Neural cell (in vitro differentiated cells): Measurements from ENCODE around the gene KRT74. TPM values are rescaled to one million over a fixed set of nuclear protein-coding genes. Genes with fewer than 3 reads are reported as not detected.

Source experiments
- H2AFZ ChIP-seq: fragments of 200-600, 300-800 bp; sonication (generic), shearing (Covaris generic); 2 replicates; pipeline ENCODE4 v1.6.0; 2014; ENCODE audit warnings: low read depth, mild to moderate bottlenecking, antibody characterized with exemption, low read length, moderate library complexity
- H3F3A ChIP-seq: fragments of 200-600 bp; shearing (Covaris generic); 2 replicates; pipeline ENCODE4 v1.6.1; 2016; ENCODE audit warnings: mild to moderate bottlenecking, moderate library complexity, mixed read lengths, antibody characterized with exemption, low read length; ENCODE audit not compliant: insufficient read depth, poor library complexity, severe bottlenecking
- H3K27ac ChIP-seq: fragments of 200-600, 300-800 bp; sonication (generic), shearing (Covaris generic); 2 replicates; pipeline ENCODE4 v1.5.1; 2014; ENCODE audit warnings: mild to moderate bottlenecking, low read length, moderate library complexity
- H3K27me3 ChIP-seq: fragments of 300-800, 200-600 bp; sonication (generic), shearing (Covaris generic); 2 replicates; pipeline ENCODE4 v1.6.0; 2014; ENCODE audit warnings: mild to moderate bottlenecking, low read depth, low read length, moderate library complexity; ENCODE audit not compliant: insufficient read depth
- H3K36me3 ChIP-seq: fragments of 300-800, 200-600 bp; sonication (generic), shearing (Covaris generic); 2 replicates; pipeline ENCODE4 v1.5.1; 2014; ENCODE audit warnings: mild to moderate bottlenecking, antibody characterized with exemption, low read length, moderate library complexity; ENCODE audit not compliant: insufficient read depth
- H3K4me2 ChIP-seq: fragments of 300-800, 200-600 bp; sonication (generic), shearing (Covaris generic); 2 replicates; pipeline ENCODE4 v1.6.0; 2014; ENCODE audit warnings: mild to moderate bottlenecking, low read length
- H3K4me3 ChIP-seq: fragments of 300-800, 200-600 bp; sonication (generic), shearing (Covaris generic); 2 replicates; pipeline ENCODE4 v1.5.1; 2014; ENCODE audit warnings: mild to moderate bottlenecking, low read length, moderate library complexity
- H3K79me2 ChIP-seq: fragments of 200-600 bp; shearing (Covaris generic); replicated peaks from 2 replicates; pipeline ENCODE4 v1.6.0; 2014; ENCODE audit warnings: mild to moderate bottlenecking, low read length, moderate library complexity; ENCODE audit not compliant: insufficient read depth
- H3K9ac ChIP-seq: fragments of 300-800, 200-600 bp; sonication (generic), shearing (Covaris generic); 2 replicates; pipeline ENCODE4 v1.6.1; 2016; ENCODE audit warnings: mild to moderate bottlenecking, low read length, mixed read lengths
- H3K9me2 ChIP-seq: fragments of 200-600 bp; shearing (Covaris generic); 2 replicates; pipeline ENCODE4 v1.6.1; 2016; ENCODE audit warnings: mild to moderate bottlenecking, low read length, mixed read lengths; ENCODE audit not compliant: insufficient read depth
- H3K9me3 ChIP-seq: fragments of 200-600, 300-800 bp; sonication (generic), shearing (Covaris generic); 2 replicates; pipeline ENCODE4 v1.6.1; 2016; ENCODE audit warnings: mild to moderate bottlenecking, mixed run types, low read length, moderate library complexity, mixed read lengths
- H4K20me1 ChIP-seq: fragments of 200-600 bp; shearing (Covaris generic); 2 replicates; pipeline ENCODE4 v1.6.1; 2016; ENCODE audit warnings: mild to moderate bottlenecking, mixed run types; ENCODE audit not compliant: insufficient read depth
- CTCF ChIP-seq: fragments of 450-650 bp; IDR thresholded peaks from 2 replicates; pipeline ENCODE4 v1.5.1; 2014; ENCODE audit warnings: antibody characterized with exemption, mild to moderate bottlenecking, moderate library complexity; ENCODE audit not compliant: poor library complexity, severe bottlenecking
- EP300 ChIP-seq: fragments of 450-650 bp; conservative IDR thresholded peaks from 2 replicates; pipeline ENCODE4 v1.6.1; 2014; ENCODE audit warnings: antibody characterized with exemption, mild to moderate bottlenecking, moderate library complexity; ENCODE audit not compliant: poor library complexity, severe bottlenecking
- EZH2 ChIP-seq: fragments of 200-600, 300-800 bp; shearing (Covaris generic), sonication (generic); IDR thresholded peaks from 2 replicates; pipeline ENCODE4 v1.6.1; 2014; ENCODE audit warnings: antibody characterized with exemption, low read length, borderline replicate concordance, mild to moderate bottlenecking; ENCODE audit not compliant: insufficient read depth, poor library complexity, severe bottlenecking
- MXI1 ChIP-seq: fragments of 450-650 bp; conservative IDR thresholded peaks from 2 replicates; pipeline ENCODE4 v1.6.1; 2014; ENCODE audit warnings: antibody characterized with exemption, mild to moderate bottlenecking; ENCODE audit not compliant: poor library complexity, severe bottlenecking
- POLR2AphosphoS5 ChIP-seq: IDR thresholded peaks from 2 replicates; pipeline ENCODE4 v1.6.1; 2012
- RAD21 ChIP-seq: fragments of 450-650 bp; conservative IDR thresholded peaks from 2 replicates; pipeline ENCODE4 v1.6.1; 2014; ENCODE audit warnings: antibody characterized with exemption, mild to moderate bottlenecking, moderate library complexity
- SMC3 ChIP-seq: fragments of 450-650 bp; conservative IDR thresholded peaks from 2 replicates; pipeline ENCODE4 v1.6.1; 2014; ENCODE audit warnings: antibody characterized with exemption, mild to moderate bottlenecking, moderate library complexity; ENCODE audit not compliant: poor library complexity
- TAF1 ChIP-seq: IDR thresholded peaks from 2 replicates; pipeline ENCODE4 v1.6.1; 2012; ENCODE audit warnings: low read depth
- polyA plus RNA-seq: library from polyadenylated mRNA; depleted of rRNA; stranded (reverse); fragments of >200 nt; gene quantifications from 2 replicates; pipeline ENCODE4 v1.2.3, GENCODE V29; 2014
- TF ChIP-seq, protein P1 (sequence below): IDR thresholded peaks from 2 replicates; pipeline ENCODE4 v1.6.1; 2012; ENCODE audit warnings: borderline replicate concordance

KRT74 gene
- polyA plus RNA-seq, 1 donor from 2014 or later = not detected

GRCh38 chr12:52527121-52527800, 46.4 kb downstream of the KRT74 start:
- Histone ChIP-seq H3F3A (no peaks in the 10 kb centered on the region), H2AFZ (no peak overlapping the region), H3K4me3 (no peak overlapping the region), H3K27ac (no peak overlapping the region), H3K36me3 (no peaks in the 10 kb centered on the region), H3K27me3 (no peaks in the 10 kb centered on the region), H3K9ac (no peak overlapping the region), H3K9me3 (no peaks in the 10 kb centered on the region), H3K9me2 (no peaks in the 10 kb centered on the region), H4K20me1 (no peaks in the 10 kb centered on the region), H3K4me2 (no peak overlapping the region), H3K79me2 (no peaks in the 10 kb centered on the region)
- TF ChIP-seq, protein P1, sequence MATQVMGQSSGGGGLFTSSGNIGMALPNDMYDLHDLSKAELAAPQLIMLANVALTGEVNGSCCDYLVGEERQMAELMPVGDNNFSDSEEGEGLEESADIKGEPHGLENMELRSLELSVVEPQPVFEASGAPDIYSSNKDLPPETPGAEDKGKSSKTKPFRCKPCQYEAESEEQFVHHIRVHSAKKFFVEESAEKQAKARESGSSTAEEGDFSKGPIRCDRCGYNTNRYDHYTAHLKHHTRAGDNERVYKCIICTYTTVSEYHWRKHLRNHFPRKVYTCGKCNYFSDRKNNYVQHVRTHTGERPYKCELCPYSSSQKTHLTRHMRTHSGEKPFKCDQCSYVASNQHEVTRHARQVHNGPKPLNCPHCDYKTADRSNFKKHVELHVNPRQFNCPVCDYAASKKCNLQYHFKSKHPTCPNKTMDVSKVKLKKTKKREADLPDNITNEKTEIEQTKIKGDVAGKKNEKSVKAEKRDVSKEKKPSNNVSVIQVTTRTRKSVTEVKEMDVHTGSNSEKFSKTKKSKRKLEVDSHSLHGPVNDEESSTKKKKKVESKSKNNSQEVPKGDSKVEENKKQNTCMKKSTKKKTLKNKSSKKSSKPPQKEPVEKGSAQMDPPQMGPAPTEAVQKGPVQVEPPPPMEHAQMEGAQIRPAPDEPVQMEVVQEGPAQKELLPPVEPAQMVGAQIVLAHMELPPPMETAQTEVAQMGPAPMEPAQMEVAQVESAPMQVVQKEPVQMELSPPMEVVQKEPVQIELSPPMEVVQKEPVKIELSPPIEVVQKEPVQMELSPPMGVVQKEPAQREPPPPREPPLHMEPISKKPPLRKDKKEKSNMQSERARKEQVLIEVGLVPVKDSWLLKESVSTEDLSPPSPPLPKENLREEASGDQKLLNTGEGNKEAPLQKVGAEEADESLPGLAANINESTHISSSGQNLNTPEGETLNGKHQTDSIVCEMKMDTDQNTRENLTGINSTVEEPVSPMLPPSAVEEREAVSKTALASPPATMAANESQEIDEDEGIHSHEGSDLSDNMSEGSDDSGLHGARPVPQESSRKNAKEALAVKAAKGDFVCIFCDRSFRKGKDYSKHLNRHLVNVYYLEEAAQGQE = no peak
- no peak for TF ChIP-seq EP300

DNA sequence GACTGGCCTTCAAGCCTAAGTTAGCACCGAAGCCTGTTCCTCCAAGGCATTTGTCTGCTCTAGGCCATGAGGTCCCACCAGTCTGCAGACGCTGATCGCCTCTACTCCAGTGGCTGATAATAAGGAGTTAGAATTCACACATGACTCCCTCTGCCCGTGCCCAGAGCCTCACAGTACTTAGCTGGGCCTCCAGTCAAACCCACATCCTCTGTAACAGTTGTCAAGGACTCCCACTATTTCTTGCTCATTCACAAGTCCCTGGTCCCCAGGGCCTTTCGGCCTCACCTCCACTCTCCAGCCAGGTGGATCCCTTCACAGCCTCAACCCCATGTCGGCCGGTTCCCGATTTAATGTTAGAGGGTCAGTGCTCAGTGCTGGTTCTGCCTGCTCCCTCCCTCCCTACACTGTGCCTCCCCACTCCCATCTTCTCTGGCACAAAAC, 47.1 kb downstream of the KRT74 start:
- no peaks in the 10 kb centered on the region for H3K36me3 ChIP-seq
- H2AFZ ChIP-seq = no peak overlapping the region
- no peaks in the 10 kb centered on the region for H3K79me2 ChIP-seq
- no peaks in the 10 kb centered on the region for H4K20me1 ChIP-seq
- no peak overlapping the region for H3K4me2 ChIP-seq
- no peaks in the 10 kb centered on the region for H3F3A ChIP-seq
- H3K4me3 ChIP-seq = no peak overlapping the region
- TF ChIP-seq EP300 (no peak), RAD21 (no peak), EZH2 (no peak), MXI1 (no peak), TAF1 (no peak)
- no peak overlapping the region for H3K27ac ChIP-seq
- no peaks in the 10 kb centered on the region for H3K27me3 ChIP-seq
- no peaks in the 10 kb centered on the region for H3K9me2 ChIP-seq
- no peaks in the 10 kb centered on the region for H3K9me3 ChIP-seq
- no peak overlapping the region for H3K9ac ChIP-seq

- Histone ChIP-seq H3K79me2 (no peaks in the 10 kb centered on the region), H3K9ac (no peak overlapping the region), H3K27ac (no peak overlapping the region), H3K36me3 (no peaks in the 10 kb centered on the region), H3K4me3 (no peak overlapping the region), H3F3A (no peaks in the 10 kb centered on the region), H2AFZ (no peak overlapping the region), H3K4me2 (no peak overlapping the region), H3K9me3 (no peaks in the 10 kb centered on the region), H3K9me2 (no peaks in the 10 kb centered on the region), H4K20me1 (no peaks in the 10 kb centered on the region), H3K27me3 (no peaks in the 10 kb centered on the region)
- no peak for TF ChIP-seq EP300
- no peak for TF ChIP-seq EZH2
- TF ChIP-seq, protein P1 = no peak
- TF ChIP-seq TAF1 = no peak
- TF ChIP-seq RAD21 = no peak
- TF ChIP-seq SMC3 = no peak
- no peak for TF ChIP-seq MXI1
- no peak for TF ChIP-seq POLR2AphosphoS5
- no peak for TF ChIP-seq CTCF
Observed at GRCh38 chr12:52525661-52526499, 47.8 kb downstream of the KRT74 start.
